Fibroblast of the aortic adventitia (primary cell): ENCODE data around the gene TRAF3. TPM values are rescaled to one million over a fixed set of nuclear protein-coding genes. Genes with fewer than 3 reads are reported as not detected.

Source experiments
- DNase-seq: peaks from one replicate; pipeline ENCODE4 v3.0.0-alpha.2; 2010; ENCODE audit warnings: low read depth
- H3K4me3 ChIP-seq: 2 replicates; pipeline ENCODE4 v1.5.1; 2011; ENCODE audit warnings: low read depth, mild to moderate bottlenecking, control low read depth, low read length, moderate library complexity
- small RNA-seq: library from RNA; depleted of rRNA; stranded (forward); fragments of <200 nt; gene quantifications from one replicate; pipeline ENCODE3, GENCODE V24; 2012
- total RNA-seq: library from RNA; depleted of rRNA; stranded (reverse); fragments of >200 nt; gene quantifications from 2 replicates; pipeline ENCODE4 v1.2.3, GENCODE V29; 2012; ENCODE audit warnings: low replicate concordance
- TF ChIP-seq, protein P1 (sequence below): IDR thresholded peaks from 2 replicates; pipeline ENCODE4 v1.5.1; 2011; ENCODE audit warnings: mild to moderate bottlenecking, low read length, control low read depth, inconsistent platforms; ENCODE audit not compliant: insufficient read depth

The TRAF3 gene
- total RNA-seq, 1 donor = 19.3 TPM

DNA sequence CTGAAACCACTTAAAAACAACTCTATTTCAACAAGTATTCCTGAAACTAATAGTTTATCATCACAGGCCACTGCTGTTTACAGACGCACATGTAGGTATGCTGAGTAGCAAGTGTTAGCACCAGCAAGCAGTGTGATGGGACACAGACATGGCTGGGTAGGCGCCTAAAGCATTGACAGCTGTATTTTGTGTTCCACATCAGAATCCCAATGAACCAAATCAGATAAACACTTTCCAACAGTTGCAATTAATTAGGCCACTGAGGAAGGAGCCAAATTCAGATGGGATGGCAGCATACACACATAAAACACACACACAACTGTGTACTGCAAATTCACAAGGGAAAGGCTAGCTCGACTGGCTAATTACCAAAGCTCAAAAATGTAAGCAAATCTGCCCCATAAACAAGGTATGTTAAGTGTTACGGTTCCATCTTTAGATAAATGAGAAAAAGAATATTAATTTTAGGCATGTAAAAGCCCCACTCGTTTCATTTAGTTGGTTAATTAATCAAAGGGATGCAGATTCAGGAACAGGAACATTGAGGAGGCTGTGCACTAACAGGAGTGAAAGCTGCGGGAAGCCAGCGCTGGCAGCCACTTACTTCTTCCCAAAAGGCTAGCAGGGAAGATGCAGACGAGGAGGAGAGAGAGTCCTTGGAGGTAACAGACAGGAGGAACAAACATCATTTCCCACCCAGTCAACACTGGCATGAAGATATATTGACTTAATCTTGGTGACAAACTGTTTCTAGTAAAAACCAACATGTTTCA lies 178.6 kb downstream of the TRAF3 start:
- DNase-seq = no peak

DNA sequence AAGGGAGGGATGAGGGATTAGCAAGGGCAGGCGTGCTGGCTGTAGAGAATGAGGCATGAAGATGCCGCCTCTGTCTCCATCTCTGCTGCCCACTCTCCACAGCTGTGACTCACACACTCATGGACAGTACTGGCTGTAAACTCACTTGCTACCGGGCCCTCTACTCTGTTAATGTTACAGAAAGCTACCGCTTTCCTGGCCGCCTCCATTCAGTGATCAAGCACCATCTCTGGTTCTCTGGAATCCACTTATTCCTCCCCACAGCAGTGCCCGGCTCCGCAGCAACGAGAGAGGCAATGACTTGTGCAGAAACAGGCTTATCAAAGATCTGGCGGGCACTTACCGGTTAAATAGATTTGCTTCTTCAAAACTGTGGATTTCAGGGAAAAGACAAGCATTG lies 180.0 kb downstream of the TRAF3 start:
- TF ChIP-seq, protein P1, sequence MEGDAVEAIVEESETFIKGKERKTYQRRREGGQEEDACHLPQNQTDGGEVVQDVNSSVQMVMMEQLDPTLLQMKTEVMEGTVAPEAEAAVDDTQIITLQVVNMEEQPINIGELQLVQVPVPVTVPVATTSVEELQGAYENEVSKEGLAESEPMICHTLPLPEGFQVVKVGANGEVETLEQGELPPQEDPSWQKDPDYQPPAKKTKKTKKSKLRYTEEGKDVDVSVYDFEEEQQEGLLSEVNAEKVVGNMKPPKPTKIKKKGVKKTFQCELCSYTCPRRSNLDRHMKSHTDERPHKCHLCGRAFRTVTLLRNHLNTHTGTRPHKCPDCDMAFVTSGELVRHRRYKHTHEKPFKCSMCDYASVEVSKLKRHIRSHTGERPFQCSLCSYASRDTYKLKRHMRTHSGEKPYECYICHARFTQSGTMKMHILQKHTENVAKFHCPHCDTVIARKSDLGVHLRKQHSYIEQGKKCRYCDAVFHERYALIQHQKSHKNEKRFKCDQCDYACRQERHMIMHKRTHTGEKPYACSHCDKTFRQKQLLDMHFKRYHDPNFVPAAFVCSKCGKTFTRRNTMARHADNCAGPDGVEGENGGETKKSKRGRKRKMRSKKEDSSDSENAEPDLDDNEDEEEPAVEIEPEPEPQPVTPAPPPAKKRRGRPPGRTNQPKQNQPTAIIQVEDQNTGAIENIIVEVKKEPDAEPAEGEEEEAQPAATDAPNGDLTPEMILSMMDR = no peak
- DNase-seq = no peak

More for the DNA sequence above, 178.6 kb downstream of the TRAF3 start:
- no peak overlapping the region for H3K4me3 ChIP-seq
- TF ChIP-seq, protein P1 = no peak

DNA sequence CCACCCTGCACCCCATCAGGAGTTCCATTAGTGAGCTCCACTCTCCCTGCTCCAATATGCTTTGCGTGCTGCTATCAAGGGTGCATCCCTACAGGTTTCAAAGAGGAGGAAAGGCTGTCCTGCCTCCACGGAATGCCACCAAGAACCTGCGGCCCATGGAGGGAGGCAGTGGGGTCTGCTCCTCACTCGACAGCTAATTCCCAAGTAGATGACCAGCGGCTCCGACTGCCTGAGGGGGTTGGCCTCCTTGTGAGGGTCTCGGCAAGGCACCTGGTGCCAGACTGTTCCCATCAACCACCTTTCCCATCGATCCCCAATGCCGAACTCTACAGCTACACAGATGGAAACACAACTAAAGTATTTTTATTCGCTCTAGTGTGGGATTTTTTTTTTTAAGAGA lies 181.2 kb downstream of the TRAF3 start:
- TF ChIP-seq, protein P1 = no peak
- DNase-seq = no peak
- no peak overlapping the region for H3K4me3 ChIP-seq

More for the DNA sequence above, 180.0 kb downstream of the TRAF3 start:
- H3K4me3 ChIP-seq = no peak overlapping the region

Small RNA genes lying within 50 kb of the gene (small RNA-seq; reads per million reads assigned to genes)
- not detected for gene RNU6-1316P

Other genes starting within 250 kb of the TRAF3 start
- gene RCOR1, start 184.8 kb upstream of the TRAF3 start, total RNA-seq = 12.5 and 14.4 TPM in 2 replicates
- not detected in 2 replicates for gene AMN, start 145.2 kb downstream of the TRAF3 start, total RNA-seq